ENCODE measurements around the gene FASTKD1.
"Not testable (repeated sequence)": the region's sequence is repeated elsewhere in the genome, so short reads cannot be mapped to it uniquely, and the experiment has no call there.

The FASTKD1 gene

DNA sequence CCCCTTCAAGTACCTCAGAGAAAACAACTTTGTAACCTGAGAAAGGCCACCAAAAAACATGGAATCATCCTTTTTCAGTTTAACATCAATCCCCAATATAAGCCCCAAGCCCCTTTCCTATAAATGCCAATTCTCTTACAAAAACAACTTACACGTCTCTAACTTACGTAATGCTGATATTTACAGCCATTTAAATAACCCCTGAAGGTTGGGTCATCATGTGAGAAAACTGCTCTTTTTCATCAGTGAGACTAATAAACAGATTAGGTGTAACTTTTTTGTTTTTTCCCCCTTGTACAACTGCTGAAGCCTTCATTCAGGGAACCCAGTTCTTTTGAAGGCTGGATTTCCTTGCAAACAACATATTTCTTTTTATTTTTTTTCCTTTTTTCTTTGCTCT is 3.7 kb downstream of the FASTKD1 start:
- DNase-seq: no peak

- no peak for DNase-seq
Observed at GRCh38 chr2:169565686-169566085, 8.0 kb downstream of the FASTKD1 start.

GRCh38 chr2:169562519-169562918 is 11.1 kb downstream of the FASTKD1 start:
- no peak for DNase-seq

GRCh38 chr2:169562084-169562483 is 11.6 kb downstream of the FASTKD1 start:
- not testable (repeated sequence) for DNase-seq

DNA sequence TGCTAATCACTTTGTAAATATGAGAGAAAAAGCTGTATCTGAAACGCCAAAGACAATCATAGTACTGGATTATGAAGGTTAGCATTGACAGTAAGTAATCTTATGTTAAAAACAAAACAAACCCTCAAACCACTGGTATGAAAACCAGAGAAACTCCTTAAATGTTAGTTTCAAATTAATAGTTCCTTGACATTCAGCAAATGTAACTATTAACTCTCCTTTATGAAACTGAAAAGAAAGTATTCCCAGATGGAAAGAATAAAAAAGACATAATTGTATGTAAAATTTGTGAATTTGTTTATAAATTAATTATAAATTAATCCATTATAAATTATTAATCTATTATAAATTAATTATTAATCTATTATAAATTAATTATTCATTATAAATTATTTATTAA is 12.3 kb downstream of the FASTKD1 start:
- DNase-seq: no peak

DNA sequence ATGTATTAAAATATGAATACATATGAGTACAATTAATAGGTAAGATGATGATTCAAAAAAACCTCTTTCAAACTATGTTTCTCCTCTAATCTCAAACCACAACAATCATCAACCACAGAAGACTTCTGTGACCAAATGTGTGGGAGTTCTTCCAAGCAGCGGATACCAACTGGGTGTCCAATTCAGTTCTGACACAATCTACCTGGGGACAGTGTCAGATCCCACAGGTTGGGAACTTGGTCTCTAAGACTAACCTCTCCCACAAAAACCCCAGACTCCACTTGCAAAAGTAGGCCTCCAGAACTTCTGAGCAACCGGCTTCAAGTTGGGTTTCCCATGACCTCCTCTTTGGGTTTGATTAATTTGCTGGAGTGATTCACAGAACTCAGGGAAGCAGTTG is 26.9 kb downstream of the FASTKD1 start:
- DNase-seq: no peak

DNA sequence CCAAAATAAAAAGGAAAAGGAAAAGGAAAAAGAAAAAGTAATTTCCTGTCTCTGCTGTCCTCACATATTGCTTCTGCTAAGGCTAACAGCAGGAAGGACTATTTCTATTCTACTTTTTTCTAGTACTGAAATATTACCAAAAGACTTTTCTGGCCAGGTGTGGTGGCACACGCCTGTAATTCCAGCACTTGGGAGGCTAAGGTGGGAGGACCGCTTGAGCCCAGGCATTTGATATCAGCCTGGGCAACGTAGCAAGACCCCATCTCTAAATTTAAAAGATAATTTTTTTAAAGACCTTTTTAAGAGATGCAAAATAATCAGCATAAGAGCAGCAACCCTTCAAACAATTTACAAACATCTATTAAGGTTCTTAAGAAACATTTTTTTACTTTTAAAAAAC is 31.2 kb downstream of the FASTKD1 start:
- DNase-seq: no peak

DNA sequence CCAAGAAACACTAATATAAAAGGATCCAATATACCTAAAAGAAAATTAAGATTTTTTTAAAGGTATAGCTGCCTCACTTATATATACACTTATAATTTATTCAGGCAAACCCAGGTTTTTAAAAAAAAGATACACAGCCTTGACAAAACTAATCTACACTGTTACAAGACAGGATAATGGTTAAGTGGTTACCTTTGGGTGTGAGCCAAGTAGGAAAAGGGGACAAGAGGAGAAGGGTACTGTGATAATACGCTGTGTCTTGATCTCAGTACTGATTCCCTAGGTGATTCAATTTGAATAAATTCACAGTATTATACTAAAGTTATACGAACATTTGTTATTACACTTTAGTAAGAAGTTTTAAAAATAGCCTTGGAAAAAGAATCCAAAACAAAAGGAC is 33.5 kb downstream of the FASTKD1 start:
- DNase-seq: no peak

DNA sequence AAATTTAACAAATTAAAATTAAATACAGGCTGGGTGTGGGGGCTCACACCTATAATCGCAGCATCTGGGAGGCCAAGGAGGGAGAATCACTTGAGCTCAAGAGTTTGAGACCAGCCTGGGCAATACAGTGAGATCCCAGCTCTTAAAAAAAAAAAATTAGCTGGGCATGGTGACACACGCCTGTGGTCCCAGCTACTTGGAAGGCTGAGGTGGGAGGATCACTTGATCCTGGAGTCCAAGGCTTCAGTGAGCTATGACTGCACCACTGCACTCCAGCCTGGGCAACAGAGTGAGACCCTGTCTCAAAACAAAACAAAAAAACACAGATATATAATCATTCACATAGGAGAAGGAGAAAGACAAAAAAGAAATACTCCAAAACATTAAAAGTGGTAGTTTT is 34.2 kb downstream of the FASTKD1 start:
- not testable (repeated sequence) for DNase-seq

DNA sequence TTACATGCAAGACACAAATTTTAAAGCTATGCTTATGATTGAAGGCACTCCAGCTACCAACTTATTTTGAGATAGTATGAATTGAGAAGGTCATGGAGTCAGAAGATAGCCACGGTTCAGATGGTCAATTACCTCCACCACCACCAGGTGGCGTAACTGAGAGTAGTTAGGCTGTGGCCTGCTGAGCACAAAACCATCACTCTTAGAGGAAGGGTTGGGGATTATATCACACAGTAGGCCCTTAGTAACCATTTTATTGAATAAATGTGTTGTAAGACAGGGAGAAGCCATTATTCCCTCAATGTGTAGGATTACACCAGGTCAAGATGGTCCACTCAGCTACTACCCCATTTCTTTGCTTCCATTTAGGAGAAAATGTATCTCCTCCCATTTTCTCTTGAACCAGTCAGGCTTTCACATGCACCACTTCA is 45.4 kb downstream of the FASTKD1 start:
- peak; percentile 73 for DNase-seq

GRCh38 chr2:169526451-169526850 is 47.2 kb downstream of the FASTKD1 start:
- no peak for DNase-seq

DNA sequence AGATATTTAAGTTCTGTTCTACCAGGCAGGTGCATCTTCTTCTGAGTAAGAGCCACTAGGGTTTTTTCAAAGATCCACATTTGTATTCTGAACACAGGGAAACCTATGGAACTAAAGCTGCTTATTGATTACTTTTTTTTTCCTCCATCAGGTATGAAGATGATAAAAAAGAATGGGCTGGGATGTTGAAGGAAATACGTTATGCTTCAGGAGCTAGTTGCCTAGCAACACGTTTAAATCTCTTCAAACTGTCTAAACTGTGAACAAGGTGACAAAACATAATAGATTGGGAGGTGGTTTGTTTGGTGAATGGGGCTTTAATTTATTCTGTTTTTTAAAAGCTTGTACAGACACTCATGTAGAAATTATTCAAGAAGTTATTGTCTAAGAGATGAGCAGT is 48.2 kb downstream of the FASTKD1 start:
- DNase-seq: no peak

- DNase-seq: no peak
Observed at GRCh38 chr2:169523681-169524080, 50.0 kb downstream of the FASTKD1 start.

DNA sequence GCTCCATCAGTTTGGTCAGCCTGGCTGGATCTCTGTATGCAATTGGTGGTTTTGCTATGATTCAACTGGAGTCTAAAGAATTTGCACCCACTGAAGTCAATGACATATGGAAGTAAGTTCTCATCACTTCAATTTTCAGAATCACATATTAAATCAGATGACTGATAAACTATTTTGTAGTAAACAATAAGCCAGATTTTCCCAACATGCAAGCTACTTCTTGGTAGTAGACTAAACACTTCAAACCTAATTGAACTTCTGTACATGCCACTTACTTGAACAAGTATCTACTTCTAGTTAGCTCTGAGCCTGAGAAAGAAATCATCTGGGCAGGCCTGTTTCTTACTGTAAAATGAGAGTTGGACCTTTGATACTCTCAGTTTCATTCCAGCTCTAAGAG is 52.8 kb downstream of the FASTKD1 start:
- no peak for DNase-seq

DNA sequence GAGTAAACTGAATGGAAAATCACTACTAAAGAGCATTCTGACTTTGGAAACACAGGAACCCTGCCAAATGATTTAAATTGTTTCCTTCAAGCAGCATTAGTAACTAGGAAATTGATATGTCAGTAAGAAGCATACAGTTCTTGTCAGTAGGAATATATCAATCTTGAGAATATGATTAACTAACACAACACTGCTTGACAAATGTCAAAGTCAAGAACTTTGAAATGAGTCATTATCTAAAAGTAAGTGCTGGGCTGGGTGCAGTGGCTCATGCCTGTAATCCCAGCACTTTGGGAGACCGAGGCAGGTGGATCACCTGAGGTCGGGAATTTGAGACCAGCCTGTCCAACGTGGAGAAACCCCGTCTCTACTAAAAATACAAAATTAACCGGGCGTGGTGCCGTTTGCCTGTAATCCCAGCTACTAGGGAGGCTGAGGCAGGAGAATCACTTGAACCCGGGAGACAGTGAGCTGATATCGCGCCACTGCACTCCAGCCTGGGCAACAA is 57.1 kb downstream of the FASTKD1 start:
- DNase-seq: not testable (repeated sequence)

DNA sequence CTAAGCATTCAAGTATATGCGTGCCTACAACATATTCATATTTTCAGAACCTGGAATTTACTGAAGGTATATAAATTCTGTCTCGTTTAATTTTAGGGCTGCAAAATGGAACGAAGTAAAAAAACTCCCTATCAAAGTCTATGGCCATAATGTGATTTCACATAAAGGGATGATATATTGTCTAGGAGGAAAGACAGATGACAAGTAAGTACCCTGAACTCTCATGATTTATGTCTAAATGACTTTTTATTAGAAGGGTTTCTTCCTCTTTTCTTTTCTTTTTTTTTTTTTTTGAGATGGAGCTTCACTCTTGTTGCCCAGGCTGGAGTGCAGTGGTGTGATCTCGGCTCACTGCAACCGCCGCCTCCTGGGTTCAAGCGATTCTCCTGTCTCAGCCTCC is 58.9 kb downstream of the FASTKD1 start:
- DNase-seq: not testable (repeated sequence)

DNA sequence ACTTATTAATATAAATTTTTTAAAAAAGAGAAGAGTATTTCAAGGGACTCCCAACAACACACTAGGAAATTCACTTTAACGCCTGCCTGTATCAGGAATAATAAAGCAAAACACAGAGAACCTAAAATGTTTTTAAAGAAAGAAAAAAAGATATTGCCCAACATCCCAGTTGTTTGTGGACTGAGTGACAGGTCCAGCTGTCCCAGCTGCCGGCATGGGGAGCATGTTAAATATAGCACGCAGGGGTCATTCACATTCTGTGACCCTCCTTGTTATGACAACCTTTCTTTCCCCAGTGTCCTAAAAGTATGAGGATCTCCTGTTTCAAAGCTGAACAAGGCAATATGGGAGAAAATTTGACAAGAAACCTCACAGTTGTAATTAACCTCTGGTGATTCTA is 59.7 kb downstream of the FASTKD1 start:
- no peak for DNase-seq

GRCh38 chr2:169513094-169513493 is 60.6 kb downstream of the FASTKD1 start:
- DNase-seq: no peak

DNA sequence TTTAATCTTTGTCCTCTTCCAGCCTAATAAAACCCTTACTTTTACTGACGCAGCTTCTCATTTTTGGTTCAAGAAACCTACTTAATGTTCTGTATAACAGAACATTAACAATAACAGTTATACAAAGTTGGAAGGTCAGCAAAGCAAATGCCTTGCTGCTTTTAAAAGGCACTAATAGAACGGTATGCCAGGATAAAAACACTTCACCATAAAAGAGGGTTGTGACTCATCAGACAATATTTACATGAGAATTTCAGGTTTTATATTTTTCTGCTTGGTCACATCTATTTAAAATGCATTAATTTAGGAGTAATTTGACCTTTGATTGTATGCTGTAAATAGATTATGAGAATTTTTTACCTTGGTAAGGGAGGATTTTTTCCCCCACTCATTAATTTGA is 61.1 kb downstream of the FASTKD1 start:
- no peak for DNase-seq

DNA sequence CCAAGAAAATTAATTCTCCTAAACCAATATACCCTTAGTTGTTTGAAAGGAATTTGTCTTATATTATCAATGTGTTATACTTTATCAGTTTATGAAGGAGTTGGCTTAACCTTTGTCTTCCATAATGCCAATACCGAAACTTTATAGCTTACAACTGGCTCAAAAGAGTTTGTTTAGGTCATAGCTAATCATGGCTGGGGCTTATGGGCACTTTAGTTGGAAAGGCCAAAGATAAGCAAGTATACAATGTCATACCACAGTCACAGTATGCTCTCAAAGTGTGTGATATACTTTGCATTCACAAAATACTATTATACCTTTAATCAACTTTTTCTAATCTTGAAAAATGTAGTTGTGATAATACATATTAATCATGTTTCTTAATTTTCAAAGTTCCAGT is 61.8 kb downstream of the FASTKD1 start:
- DNase-seq: no peak

DNA sequence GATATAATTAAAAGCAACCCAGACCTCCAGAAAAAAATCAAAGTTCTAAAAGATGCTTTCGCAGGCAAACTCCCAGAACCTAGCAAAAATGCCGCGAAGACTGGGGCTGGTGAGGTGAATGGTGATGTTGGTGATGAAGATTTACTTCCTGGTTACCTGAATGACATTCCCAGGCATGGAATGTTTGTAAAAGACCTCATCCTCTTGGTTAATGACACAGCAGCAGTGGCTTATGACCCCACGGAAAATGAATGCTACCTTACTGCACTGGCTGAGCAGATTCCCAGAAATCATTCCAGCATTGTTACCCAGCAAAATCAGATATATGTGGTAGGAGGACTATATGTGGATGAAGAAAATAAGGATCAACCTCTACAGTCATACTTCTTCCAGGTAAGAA is 63.2 kb downstream of the FASTKD1 start:
- DNase-seq: no peak

DNA sequence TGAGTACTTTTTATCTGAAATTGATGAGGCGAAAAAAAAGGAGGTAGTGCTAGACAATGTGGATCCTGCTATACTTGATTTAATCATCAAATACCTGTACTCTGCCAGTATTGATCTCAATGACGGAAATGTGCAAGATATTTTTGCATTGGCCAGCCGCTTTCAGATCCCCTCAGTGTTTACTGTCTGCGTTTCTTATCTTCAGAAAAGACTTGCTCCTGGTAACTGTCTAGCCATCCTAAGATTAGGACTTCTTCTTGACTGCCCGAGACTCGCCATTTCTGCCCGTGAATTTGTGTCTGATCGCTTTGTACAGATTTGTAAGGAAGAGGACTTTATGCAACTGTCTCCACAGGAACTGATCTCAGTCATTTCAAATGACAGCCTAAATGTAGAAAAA is 63.7 kb downstream of the FASTKD1 start:
- DNase-seq: no peak

- no peak for DNase-seq
Observed at GRCh38 chr2:169509298-169509885, 64.3 kb downstream of the FASTKD1 start, which contains the start of gene KLHL41. KLHL41 (plus strand) TSS chr2:169509702; CDS start chr2:169509779, 77 bp downstream.

DNA sequence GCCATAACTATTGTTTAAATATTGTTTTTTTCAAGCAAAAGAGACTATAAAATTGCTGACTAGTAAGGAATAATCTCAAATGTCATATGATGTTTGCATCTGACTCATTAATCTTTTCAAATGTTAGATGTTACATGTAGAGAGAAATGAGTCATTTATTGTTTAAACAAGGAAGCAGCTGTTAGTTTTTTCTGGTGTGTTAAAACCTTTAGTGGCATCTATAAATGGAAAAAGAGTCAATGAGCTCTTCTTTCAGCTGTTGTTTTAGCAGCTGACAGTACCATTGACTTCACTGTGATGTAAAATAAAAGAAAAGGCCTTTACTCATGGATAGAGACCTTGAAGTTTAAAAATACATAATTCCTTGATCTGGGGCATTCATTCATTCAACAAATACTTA is 66.0 kb downstream of the FASTKD1 start:
- DNase-seq: no peak

GRCh38 chr2:169504651-169505050 is 69.0 kb downstream of the FASTKD1 start:
- no peak for DNase-seq
